K562 (cell line): Measurements from ENCODE around the gene RBFOX2. TPM values are rescaled to one million over a fixed set of nuclear protein-coding genes. Genes with fewer than 3 reads are reported as not detected.

Source experiments
- CBFA2T3 ChIP-seq: fragments of 450-650 bp; IDR thresholded peaks from 2 replicates; pipeline ENCODE4 v1.6.1; 2017
- CREM ChIP-seq: IDR thresholded peaks from 2 replicates; pipeline ENCODE4 v1.6.1; 2014; ENCODE audit warnings: antibody characterized with exemption, low read depth
- E2F6 ChIP-seq, 2 experiments: IDR thresholded peaks; 2 replicates each; pipeline ENCODE4 v1.6.1; 2011; ENCODE audit warnings: borderline replicate concordance in 1 of 2, control low read depth in 1 of 2, low read depth in 1 of 2, low read length in 1 of 2, mild to moderate bottlenecking in 1 of 2, mixed read lengths in 1 of 2, moderate library complexity in 1 of 2; ENCODE audit not compliant: insufficient read depth in 1 of 2, insufficient read length in 1 of 2, poor library complexity in 1 of 2, severe bottlenecking in 1 of 2; ENCODE audit errors: extremely low read depth in 1 of 2
- EP300 ChIP-seq: IDR thresholded peaks from 2 replicates; pipeline ENCODE4 v1.6.1; 2012; ENCODE audit warnings: low read length, improper control_type of control experiment
- HNRNPL ChIP-seq: fragments of 200-400 bp; formaldehyde crosslinking; IDR thresholded peaks from 2 replicates; pipeline ENCODE4 v1.6.1; 2017; ENCODE audit warnings: low read depth, mild to moderate bottlenecking, low read length
- LEF1 ChIP-seq: fragments of 450-650 bp; IDR thresholded peaks from 2 replicates; pipeline ENCODE4 v1.6.1; 2016; ENCODE audit warnings: mild to moderate bottlenecking
- MGA ChIP-seq: fragments of 450-650 bp; IDR thresholded peaks from 2 replicates; pipeline ENCODE4 v1.6.1; 2016; ENCODE audit warnings: mild to moderate bottlenecking, moderate library complexity
- PHB ChIP-seq: fragments of 250-450 bp; sonication (Bioruptor Pico); IDR thresholded peaks from 2 replicates; pipeline ENCODE4 v1.5.0; 2021
- PHF20 ChIP-seq: fragments of 450-650 bp; IDR thresholded peaks from 2 replicates; pipeline ENCODE4 v1.6.1; 2018; ENCODE audit not compliant: partially characterized antibody
- PHF8 ChIP-seq: fragments of 200-600 bp; sonication (generic); IDR thresholded peaks from 2 replicates; pipeline ENCODE4 v1.6.1; 2012; ENCODE audit warnings: mixed run types, mild to moderate bottlenecking, inconsistent platforms, low read length, moderate library complexity, borderline replicate concordance
- SMARCE1 ChIP-seq: fragments of 450-650 bp; IDR thresholded peaks from 2 replicates; pipeline ENCODE4 v1.7.1; 2016; ENCODE audit warnings: mild to moderate bottlenecking
- YY1 ChIP-seq, 3 experiments: IDR thresholded peaks; 2 replicates each; pipeline ENCODE4 v1.6.1; 2011; ENCODE audit warnings: low read length in 2 of 3, mild to moderate bottlenecking in 2 of 3, moderate library complexity in 2 of 3, borderline replicate concordance in 1 of 3, control low read depth in 1 of 3, low read depth in 1 of 3; ENCODE audit not compliant: insufficient read depth in 3 of 3, insufficient replicate concordance in 2 of 3, control insufficient read depth in 1 of 3, insufficient read length in 1 of 3; ENCODE audit errors: extremely low read depth in 1 of 3
- polyA plus RNA-seq, 8 experiments: library from polyadenylated mRNA; depleted of rRNA in 4 of 8; stranded (reverse) in 5 of 8; unstranded in 3 of 8; fragments of >200 nt; fragmentation: Nextera tagmentation in 2 of 8; fragmentation: Illumina TruSeq in 1 of 8; extraction: Ambion mirVana in 2 of 8; extraction: Trizol in 1 of 8; gene quantifications; 2 replicates each; pipeline versions ENCODE4 v1.2.1 to v1.2.3, GENCODE V29; 2011 to 2014; ENCODE audit warnings: inconsistent platforms in 1 of 8, missing spikeins in 1 of 8
- total RNA-seq, 7 experiments: library from RNA; depleted of rRNA in 6 of 7; stranded (reverse); fragments of >200 nt in 6 of 7; fragmentation: Illumina TruSeq in 2 of 7; extraction: Trizol in 2 of 7; gene quantifications; 2 replicates each; pipeline versions ENCODE4 v1.2.1 to v1.2.3, GENCODE V29; 2011 to 2021; ENCODE audit warnings: low replicate concordance in 1 of 7

Gene RBFOX2
- total and polyA plus RNA-seq, 9 of the 15 experiments (the other 6 are each of a cell fraction or from before 2014, with no cell fraction given): 5.8 to 24.8 (median 14.2) TPM

- TF ChIP-seq MGA (0 out of 2 replicates have a peak, but pooled peaks have one; percentile 24), E2F6 (IDR thresholded peaks at IDR 0.05; ENCODE audit: borderline replicate concordance in 1 of 2, extremely low read depth in 1 of 2, insufficient read depth in 1 of 2, insufficient read length in 1 of 2, low read depth in 1 of 2, low read length in 1 of 2, poor library complexity in 1 of 2, severe bottlenecking in 1 of 2) (peak in 1 of 2 experiments; percentile 16), SMARCE1 (0 out of 2 replicates have a peak, but pooled peaks have one; percentile 32), LEF1 (no peak), PHB (CRISPR knock-in tag) (no peak), YY1 (IDR thresholded peaks at IDR 0.05; ENCODE audit: borderline replicate concordance in 1 of 3, control insufficient read depth in 1 of 3, extremely low read depth in 1 of 3, insufficient read depth in 3 of 3, insufficient read length in 1 of 3, insufficient replicate concordance in 2 of 3, low read depth in 1 of 3, low read length in 2 of 3) (peak in 1 of 3 experiments; percentile 39), CREM (peak; percentile 75), PHF8 (no peak), EP300 (peak; percentile 20; the same call in 1 of the 2 replicates), HNRNPL (no peak), PHF20 (no peak), CBFA2T3 (peak; percentile 42)
Measured at GRCh38 chr22:35840302-35840739, 188.3 kb downstream of the RBFOX2 start (continued).
